ENCODE measurements around the gene GNAL.
"Not testable (repeated sequence)": the region's sequence is repeated elsewhere in the genome, so short reads cannot be mapped to it uniquely, and the experiment has no call there.

GNAL gene

DNA sequence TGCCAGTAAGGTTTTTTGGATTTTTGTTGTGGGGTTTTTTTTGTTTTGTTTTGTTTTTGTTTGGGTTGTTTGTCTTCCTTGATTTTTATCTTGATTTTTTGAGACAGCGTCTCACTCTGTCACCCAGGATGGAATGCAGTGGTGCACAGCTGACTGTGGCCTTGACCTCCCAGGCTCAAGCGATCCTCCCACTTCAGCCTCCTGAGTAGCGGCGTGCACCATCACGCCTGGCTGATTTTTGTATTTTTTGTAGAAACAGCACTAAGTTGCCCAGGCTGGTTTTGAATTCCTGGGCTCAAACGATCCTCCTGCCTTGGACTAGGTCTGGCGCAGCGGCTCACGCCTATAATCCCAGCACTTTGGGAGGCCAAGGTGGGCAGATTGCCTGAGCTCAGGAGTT lies 202.7 kb downstream of the GNAL start:
- TF ChIP-seq JUND (IDR thresholded peaks at IDR 0.05; ENCODE audit: low read depth), result no peak

DNA sequence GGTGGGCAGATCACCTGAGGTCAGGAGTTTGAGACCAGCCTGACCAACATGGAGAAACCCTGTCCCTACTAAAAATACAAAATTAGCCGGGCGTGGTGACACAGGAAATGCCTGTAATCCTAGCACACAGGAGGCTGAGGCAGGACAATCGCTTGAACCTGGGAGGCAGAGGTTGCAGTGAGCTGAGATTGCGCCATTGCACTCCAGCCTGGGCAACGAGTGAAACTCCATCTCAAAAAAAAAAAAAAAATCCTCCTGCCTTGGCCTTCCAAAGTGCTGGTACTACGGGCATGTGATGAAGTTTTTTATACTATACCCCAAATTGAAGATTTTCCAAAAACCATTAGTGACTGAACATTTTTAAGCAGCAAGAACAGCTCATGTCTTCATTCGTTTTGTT lies 203.4 kb downstream of the GNAL start:
- in situ Hi-C loops (cut with HindIII; ENCODE audit: low pct_unique_long_range_greater_than_20kb, low sequenced_read_pairs); DNase-seq (ENCODE audit: low read depth in 1 of 2, low spot score in 1 of 2): not testable (repeated sequence)

More for the DNA sequence above, 202.7 kb downstream of the GNAL start:
- in situ Hi-C loops (cut with HindIII; ENCODE audit: low pct_unique_long_range_greater_than_20kb, low sequenced_read_pairs), result no loop called here
- no peak for DNase-seq (ENCODE audit: low read depth in 1 of 2, low spot score in 1 of 2)

DNA sequence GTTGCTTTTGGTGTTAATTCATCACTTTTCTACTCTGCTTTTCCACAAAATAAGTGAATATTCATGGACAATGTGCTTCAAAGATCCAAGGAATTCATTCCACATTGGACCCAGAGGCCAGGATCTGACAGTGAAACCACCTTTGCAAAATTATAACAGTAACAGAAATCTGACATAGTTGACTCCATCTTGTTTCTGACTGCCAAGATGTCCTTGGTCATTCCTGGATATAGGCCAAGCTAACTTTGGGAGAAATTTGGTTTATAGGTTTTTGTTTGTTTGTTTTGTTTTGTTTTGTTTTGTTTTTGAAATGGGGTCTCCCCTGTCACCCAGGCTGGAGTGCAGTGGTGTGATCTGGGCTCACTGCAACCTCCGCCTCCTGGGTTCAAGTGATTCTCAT lies 208.7 kb downstream of the GNAL start:
- no peak for DNase-seq (ENCODE audit: low read depth in 1 of 2, low spot score in 1 of 2)
- in situ Hi-C loops (cut with HindIII; ENCODE audit: low pct_unique_long_range_greater_than_20kb, low sequenced_read_pairs), result no loop called here
- TF ChIP-seq JUND (IDR thresholded peaks at IDR 0.05; ENCODE audit: low read depth), result no peak

DNA sequence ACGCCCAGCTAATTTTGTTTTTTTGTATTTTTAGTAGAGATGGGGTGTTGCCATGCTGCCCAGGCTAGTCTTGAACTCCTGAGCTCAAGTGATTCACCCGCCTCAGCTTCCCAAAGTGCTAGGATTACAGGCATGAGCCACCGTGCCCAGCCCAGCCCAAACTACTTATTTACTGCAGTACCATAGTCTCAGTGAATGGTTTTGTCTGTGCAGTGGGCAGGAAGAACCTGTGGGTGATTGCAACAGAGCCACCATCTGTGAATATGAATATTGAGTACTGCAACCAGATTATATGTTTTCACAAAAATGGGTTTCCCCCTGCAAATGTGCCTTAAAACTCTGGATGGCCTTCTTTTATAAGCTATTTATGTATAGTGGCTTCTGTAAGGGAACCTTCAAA lies 210.0 kb downstream of the GNAL start:
- no peak for TF ChIP-seq JUND (IDR thresholded peaks at IDR 0.05; ENCODE audit: low read depth)
- DNase-seq (ENCODE audit: low read depth in 1 of 2, low spot score in 1 of 2), result no peak
- in situ Hi-C loops (cut with HindIII; ENCODE audit: low pct_unique_long_range_greater_than_20kb, low sequenced_read_pairs), result no loop called here

DNA sequence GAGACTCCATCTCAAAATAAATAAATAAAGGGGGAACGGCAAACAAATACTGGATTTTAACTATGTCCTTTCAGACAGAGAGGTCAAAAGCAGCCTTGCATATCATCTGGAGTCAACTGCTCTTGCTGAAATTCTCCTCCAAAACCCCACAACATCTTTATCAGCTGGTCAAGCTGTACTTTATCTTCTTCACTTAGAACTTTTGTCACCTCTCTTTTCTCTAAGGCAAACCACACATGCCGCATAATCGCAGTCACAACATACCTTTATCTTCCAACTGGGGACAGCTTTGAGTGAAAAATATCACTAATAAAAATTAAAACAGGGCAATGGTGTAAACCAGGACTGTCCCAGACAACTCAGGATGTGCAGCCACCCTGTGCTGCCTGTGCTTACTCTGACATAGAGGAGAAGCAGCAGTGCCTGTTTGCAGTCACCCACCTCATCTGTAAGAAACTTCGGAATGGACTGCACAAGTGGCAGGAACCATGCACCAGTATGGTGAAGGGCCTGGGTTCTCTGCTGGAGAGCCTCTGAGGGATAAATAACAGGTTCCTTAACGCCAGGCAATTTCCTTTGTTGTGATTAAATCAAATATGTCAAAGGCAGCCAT lies 212.9 kb downstream of the GNAL start:
- in situ Hi-C loops (cut with HindIII; ENCODE audit: low pct_unique_long_range_greater_than_20kb, low sequenced_read_pairs), result no loop called here

DNA sequence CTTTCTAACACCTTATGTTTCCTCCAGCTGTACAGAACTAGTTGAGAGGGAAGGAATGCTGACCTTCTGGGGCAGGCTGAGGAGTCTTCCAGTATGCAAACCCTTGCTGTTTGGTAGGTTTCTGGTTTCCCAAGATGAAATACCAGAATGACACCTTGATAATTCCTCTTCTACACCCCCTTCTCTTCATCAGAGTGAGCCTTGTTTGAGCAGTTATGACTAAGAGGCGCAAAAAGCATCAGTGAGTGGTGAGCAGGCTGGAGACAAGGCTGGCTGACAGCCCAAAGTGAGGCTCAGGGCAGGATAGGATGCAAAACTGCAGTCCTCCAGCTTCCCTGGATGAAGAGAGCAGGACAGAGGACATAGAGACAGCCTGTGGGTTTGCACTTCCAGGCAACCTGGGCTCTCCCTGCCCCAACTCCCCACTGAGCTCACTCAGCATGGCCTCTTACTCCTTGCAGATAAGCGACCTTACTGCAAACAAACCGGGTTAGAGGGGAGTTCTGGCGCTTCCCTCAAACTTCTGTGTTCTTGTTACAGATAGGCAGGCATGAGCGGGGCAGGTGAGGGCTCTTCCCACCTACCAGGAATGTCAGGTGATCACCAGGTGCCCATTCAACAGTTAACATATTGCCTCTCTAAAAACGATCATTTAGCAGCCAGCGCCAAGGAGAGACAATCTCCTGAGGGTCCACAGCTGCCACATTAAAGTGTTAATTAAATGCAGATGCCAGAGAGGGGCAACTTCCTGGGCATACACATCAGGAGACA lies 213.6 kb downstream of the GNAL start:
- in situ Hi-C loops (cut with HindIII; ENCODE audit: low pct_unique_long_range_greater_than_20kb, low sequenced_read_pairs), result no loop called here
- TF ChIP-seq JUND (IDR thresholded peaks at IDR 0.05; ENCODE audit: low read depth), result no peak
- DNase-seq (ENCODE audit: low read depth in 1 of 2, low spot score in 1 of 2), result no peak

More for the DNA sequence above, 212.9 kb downstream of the GNAL start:
- no peak for TF ChIP-seq JUND (IDR thresholded peaks at IDR 0.05; ENCODE audit: low read depth)
- DNase-seq (ENCODE audit: low read depth in 1 of 2, low spot score in 1 of 2), result no peak

DNA sequence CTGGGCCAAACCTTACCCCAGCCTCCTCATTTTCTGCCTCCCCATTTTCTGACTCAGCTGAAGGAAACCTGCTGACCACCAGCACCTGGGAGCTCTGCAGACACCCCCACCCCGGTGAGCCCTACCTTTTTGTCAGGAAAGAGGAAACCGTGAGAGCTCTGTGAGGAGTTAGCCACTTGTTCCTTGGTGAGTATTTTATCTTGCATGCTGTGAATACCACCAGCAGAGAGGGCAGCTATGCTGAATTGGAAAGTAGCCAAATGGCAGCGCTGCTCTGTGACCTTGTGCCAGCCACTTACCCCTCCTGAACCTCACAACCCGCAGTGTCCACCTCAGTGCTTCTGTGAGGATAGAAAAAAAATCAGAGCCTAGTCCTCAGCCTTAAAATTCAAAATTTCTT lies 216.5 kb downstream of the GNAL start:
- no peak for DNase-seq (ENCODE audit: low read depth in 1 of 2, low spot score in 1 of 2)
- in situ Hi-C loops (cut with HindIII; ENCODE audit: low pct_unique_long_range_greater_than_20kb, low sequenced_read_pairs), result no loop called here
- no peak for TF ChIP-seq JUND (IDR thresholded peaks at IDR 0.05; ENCODE audit: low read depth)

DNA sequence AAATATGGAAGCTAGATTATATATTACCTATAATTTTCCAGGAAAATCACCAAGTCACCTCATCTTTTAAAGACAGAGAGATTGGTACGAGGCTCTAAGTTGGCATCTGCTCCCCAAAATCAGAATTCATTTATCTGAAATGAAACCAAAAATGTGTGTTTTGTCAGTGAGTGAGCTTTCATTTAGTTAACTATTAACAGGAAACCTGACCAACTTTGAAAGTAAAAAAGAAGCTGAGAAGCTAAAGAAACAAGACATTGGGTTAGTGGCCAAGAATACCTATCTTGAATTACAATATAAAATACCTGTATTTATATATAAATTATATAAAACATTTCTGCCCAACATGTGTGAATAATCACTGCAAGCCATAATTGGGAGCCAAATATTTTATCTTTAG lies 217.1 kb downstream of the GNAL start:
- DNase-seq (ENCODE audit: low read depth in 1 of 2, low spot score in 1 of 2), result no peak
- in situ Hi-C loops (cut with HindIII; ENCODE audit: low pct_unique_long_range_greater_than_20kb, low sequenced_read_pairs), result no loop called here
- TF ChIP-seq JUND (IDR thresholded peaks at IDR 0.05; ENCODE audit: low read depth), result no peak

DNA sequence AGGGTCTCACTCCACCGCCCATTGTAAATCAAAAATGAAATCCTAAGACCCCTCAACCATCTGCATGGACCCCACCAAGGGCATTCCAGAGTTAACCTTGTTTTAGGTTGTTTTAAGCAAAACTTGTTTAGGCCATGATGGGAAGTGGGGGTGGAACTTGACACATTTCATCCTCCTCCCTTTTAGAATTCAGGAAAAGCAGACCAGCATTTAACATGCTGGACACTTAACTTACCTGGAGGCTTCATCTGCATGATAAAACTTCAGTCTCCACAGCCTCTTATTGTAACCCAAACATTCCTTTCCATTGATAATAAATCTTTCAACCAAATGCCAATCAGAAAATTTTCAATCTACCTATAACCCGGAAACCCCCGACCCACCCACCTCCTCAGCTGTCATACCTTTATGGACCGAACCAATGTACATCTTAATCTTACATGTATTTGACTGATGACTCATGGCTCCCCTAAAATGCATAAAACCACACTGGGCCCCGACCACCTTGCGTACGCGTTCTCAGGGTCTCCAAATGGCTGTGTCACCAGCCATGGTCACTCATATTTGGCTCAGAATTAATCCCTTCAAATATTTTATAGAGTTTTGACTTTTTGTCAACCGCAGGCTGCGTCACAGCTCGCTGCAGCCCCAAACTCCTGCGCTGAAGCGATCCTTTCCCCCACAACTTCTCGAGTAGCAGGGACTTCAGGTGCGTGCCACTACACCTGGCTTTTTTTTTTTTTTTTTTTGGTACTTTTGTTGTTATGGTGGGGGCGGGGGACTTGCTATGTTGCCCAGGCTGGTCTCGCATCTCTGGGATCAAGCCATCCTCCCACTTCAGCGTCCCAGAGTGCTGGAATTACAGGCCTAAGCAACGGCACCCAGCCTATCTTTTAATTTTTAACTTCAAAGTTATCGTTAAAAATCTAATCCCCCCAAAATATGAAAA lies 218.1 kb downstream of the GNAL start:
- no peak for DNase-seq (ENCODE audit: low read depth in 1 of 2, low spot score in 1 of 2)
- TF ChIP-seq JUND (IDR thresholded peaks at IDR 0.05; ENCODE audit: low read depth), result no peak
- in situ Hi-C loops (cut with HindIII; ENCODE audit: low pct_unique_long_range_greater_than_20kb, low sequenced_read_pairs), result no loop called here

DNA sequence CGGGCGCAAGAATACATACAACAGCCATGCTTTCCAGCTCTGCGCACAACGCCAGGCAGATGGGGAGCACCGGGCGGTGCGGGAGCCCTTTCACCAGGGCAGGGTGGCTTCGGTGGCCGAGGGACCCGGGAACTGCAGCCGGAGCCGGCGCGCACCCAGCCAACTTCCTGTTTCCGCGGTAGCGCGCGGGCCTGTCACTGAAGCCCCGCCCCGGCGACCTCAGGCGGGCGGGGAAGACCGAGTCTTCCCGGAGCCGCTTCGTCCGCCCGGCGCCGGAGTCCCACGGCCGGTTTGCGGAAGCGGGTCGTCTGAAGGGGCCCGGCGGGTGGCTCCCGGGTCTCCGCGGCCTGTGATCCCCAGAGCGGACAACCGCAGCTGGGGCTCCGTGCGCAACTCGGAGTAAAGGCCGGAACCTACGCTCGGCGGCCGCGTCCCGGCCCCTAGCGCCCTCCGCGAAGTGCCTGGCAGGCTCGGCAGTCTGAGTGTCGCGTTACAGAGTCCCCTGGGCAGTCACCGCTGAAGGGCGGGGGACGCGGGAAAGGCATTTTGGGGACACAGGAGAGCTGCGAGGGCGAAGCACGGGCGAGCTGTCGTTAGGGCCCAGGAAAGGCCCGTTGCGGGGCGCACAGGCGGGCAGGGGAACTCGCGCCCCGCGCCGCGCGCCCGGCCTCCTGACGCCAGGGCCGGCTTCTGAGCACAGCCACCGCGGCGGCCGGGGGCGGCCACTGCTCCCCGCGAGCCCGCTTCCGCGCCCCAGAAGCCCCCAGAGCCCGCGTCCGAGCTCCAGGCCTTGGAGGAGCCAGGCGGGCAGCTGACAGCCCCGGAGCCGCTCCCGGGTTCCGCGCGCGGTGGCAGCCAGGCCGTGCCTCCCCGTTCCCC lies 219.4 kb downstream of the GNAL start, which contains the start of gene MPPE1:
MPPE1 (minus strand) TSS at position 136 of the 879 bp plus-strand sequence. CDS start 11,053 bp downstream, outside the sequence.
- TF ChIP-seq JUND (IDR thresholded peaks at IDR 0.05; ENCODE audit: low read depth), result no peak
- DNase-seq (ENCODE audit: low read depth in 1 of 2, low spot score in 1 of 2), result peak; percentile 72 to 87
- in situ Hi-C loops (cut with HindIII; ENCODE audit: low pct_unique_long_range_greater_than_20kb, low sequenced_read_pairs), result no loop called here

DNA sequence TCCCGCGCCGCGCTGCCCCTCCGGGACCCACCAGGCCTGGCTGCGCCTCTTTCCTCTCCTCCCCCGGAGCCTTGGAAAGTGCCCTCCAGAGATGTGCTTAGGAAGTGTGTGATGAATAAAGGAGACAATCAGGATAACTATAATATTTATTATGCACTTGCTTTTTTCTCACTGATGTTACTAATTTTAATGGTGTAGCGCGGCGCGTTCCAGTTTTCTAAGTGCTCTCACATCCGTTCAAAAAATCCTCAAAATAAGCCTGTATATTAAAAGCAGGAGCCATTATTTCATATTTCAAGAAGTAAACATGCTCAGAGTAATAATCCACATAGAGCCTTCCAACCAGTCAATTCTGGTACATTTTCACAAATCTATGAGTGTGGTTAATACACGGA lies 220.0 kb downstream of the GNAL start:
- no peak for DNase-seq (ENCODE audit: low read depth in 1 of 2, low spot score in 1 of 2)
- in situ Hi-C loops (cut with HindIII; ENCODE audit: low pct_unique_long_range_greater_than_20kb, low sequenced_read_pairs), result no loop called here
- no peak for TF ChIP-seq JUND (IDR thresholded peaks at IDR 0.05; ENCODE audit: low read depth)

DNA sequence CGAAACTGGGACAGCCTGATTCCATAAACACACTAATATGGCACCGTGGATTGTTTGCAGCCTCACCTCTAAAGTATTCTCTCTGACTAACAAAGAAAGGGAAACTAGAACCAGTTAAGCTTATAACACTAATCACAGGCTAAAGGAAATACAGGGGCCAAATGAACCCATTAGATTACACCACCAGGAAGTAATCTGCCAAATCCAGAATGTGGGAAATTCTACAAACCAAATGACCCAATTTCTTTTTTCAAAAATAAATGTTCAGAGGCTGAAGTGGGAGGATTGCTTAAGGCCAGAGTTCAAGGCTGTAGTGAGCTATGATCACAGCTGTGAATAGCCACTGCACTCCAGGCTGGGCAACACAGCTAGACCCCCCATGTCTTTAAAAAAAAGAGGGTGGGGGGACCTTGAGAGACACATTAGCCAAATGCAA lies 220.5 kb downstream of the GNAL start:
- no peak for DNase-seq (ENCODE audit: low read depth in 1 of 2, low spot score in 1 of 2)
- no peak for TF ChIP-seq JUND (IDR thresholded peaks at IDR 0.05; ENCODE audit: low read depth)
- in situ Hi-C loops (cut with HindIII; ENCODE audit: low pct_unique_long_range_greater_than_20kb, low sequenced_read_pairs), result no loop called here

DNA sequence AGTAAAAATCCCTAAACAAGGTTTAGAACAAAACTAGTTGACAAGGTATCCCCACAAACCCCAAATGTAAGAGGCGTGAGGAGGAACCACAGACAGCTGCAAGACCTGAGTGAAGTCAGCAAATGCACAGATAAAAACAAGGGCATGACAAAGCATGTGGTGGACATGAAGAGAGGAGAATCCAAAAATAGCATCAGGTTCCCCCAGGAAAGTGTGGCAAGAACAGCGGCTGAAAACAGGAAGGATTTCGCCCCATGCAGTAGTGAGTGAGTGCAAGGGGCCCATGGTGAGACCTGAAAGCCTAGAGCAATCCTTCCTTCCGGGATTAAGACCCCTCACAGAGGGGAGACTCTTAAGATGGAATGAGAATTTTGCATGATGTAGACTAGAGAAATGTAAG lies 227.8 kb downstream of the GNAL start:
- in situ Hi-C loops (cut with HindIII; ENCODE audit: low pct_unique_long_range_greater_than_20kb, low sequenced_read_pairs); DNase-seq (ENCODE audit: low read depth in 1 of 2, low spot score in 1 of 2): not testable (repeated sequence)

DNA sequence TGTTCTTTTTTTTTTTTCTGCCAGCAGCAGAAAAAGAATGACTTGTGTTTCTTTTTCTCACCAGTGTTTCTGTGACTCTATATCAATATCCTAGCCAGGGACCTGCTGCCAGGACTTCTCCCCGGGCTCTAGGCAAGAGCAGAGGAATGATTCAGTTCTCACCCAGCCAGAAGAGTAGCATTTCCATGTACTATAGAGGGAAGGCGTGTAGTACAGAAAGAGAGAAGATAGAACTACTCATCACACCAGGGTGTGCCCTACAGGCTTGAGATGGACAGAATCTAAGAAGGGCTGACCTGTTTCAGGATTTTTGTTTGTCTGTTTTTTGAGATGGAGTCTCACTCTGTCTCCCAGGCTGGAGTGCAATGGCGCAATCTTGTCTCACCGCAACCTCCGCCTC lies 230.5 kb downstream of the GNAL start:
- DNase-seq (ENCODE audit: low read depth in 1 of 2, low spot score in 1 of 2); in situ Hi-C loops (cut with HindIII; ENCODE audit: low pct_unique_long_range_greater_than_20kb, low sequenced_read_pairs): not testable (repeated sequence)

All from T47D (cell line).